HEK293T (cell line): ENCODE results near the gene NT5DC4.
"Not testable (repeated sequence)": the region's sequence is repeated elsewhere in the genome, so short reads cannot be mapped to it uniquely, and the experiment has no call there.

Experiments
- CTCF ChIA-PET: fragments of 350-600 bp; formaldehyde crosslinking; extraction: SDS; loops from one replicate; lab custom pipeline; 2021; ENCODE audit warnings: antibody characterized with exemption, inconsistent platforms; lab: Yijun Ruan, JAX
- POLR2A ChIA-PET: fragments of 350-600 bp; formaldehyde crosslinking; extraction: SDS; loops from one replicate; lab custom pipeline; 2020; ENCODE audit warnings: antibody characterized with exemption, inconsistent platforms; lab: Yijun Ruan, JAX
- DNase-seq: peaks from one replicate; pipeline ENCODE4 v3.0.0; 2012; ENCODE audit warnings: mixed read lengths; ENCODE audit errors: extremely low spot score
- ARNT ChIP-seq: fragments of 450-650 bp; IDR thresholded peaks from 2 replicates; pipeline ENCODE4 v1.6.1; 2017; ENCODE audit warnings: mild to moderate bottlenecking
- BHLHE40 ChIP-seq: fragments of 450-650 bp; IDR thresholded peaks from 2 replicates; pipeline ENCODE4 v1.6.1; 2016; ENCODE audit warnings: mild to moderate bottlenecking, moderate library complexity, borderline replicate concordance
- CTBP1 ChIP-seq: fragments of 450-650 bp; IDR thresholded peaks from 2 replicates; pipeline ENCODE4 v1.6.1; 2016; ENCODE audit warnings: borderline replicate concordance
- ELF4 ChIP-seq: fragments of 450-650 bp; IDR thresholded peaks from 2 replicates; pipeline ENCODE4 v1.6.1; 2017; ENCODE audit warnings: antibody characterized with exemption
- FOXA1 ChIP-seq: fragments of 450-650 bp; IDR thresholded peaks from 2 replicates; pipeline ENCODE4 v1.6.1; 2016; ENCODE audit warnings: mild to moderate bottlenecking
- FOXK2 ChIP-seq: fragments of 450-650 bp; IDR thresholded peaks from 2 replicates; pipeline ENCODE4 v1.6.1; 2016; ENCODE audit warnings: mild to moderate bottlenecking
- FOXM1 ChIP-seq: fragments of 450-650 bp; IDR thresholded peaks from 2 replicates; pipeline ENCODE4 v1.6.1; 2017; ENCODE audit warnings: mild to moderate bottlenecking, borderline replicate concordance
- HDGF ChIP-seq: fragments of 450-650 bp; IDR thresholded peaks from 2 replicates; pipeline ENCODE4 v1.6.1; 2017; ENCODE audit warnings: antibody characterized with exemption, borderline replicate concordance
- L3MBTL2 ChIP-seq: fragments of 450-650 bp; conservative IDR thresholded peaks from 2 replicates; pipeline ENCODE4 v1.6.1; 2016; ENCODE audit warnings: mild to moderate bottlenecking
- LEF1 ChIP-seq: fragments of 450-650 bp; IDR thresholded peaks from 2 replicates; pipeline ENCODE4 v1.6.1; 2017; ENCODE audit warnings: mild to moderate bottlenecking, borderline replicate concordance
- NFRKB ChIP-seq: fragments of 450-650 bp; IDR thresholded peaks from 2 replicates; pipeline ENCODE4 v1.6.1; 2016; ENCODE audit warnings: mild to moderate bottlenecking, moderate library complexity
- PKNOX1 ChIP-seq: fragments of 450-650 bp; IDR thresholded peaks from 2 replicates; pipeline ENCODE4 v1.6.1; 2016
- SP1 ChIP-seq: fragments of 450-650 bp; IDR thresholded peaks from 2 replicates; pipeline ENCODE4 v1.6.1; 2017
- SUZ12 ChIP-seq: fragments of 450-650 bp; IDR thresholded peaks from 2 replicates; pipeline ENCODE4 v1.6.1; 2016; ENCODE audit warnings: mild to moderate bottlenecking
- TARDBP ChIP-seq: fragments of 450-650 bp; IDR thresholded peaks from 2 replicates; pipeline ENCODE4 v1.6.1; 2016
- ZNF384 ChIP-seq: fragments of 450-650 bp; IDR thresholded peaks from 2 replicates; pipeline ENCODE4 v1.6.1; 2016

The NT5DC4 gene

GRCh38 chr2:112705575-112705974 lies 15.2 kb upstream of the NT5DC4 start:
- no peak for TF ChIP-seq NFRKB
- TF ChIP-seq TARDBP = no peak
- no peak for TF ChIP-seq BHLHE40
- no peak for TF ChIP-seq FOXM1
- no peak for TF ChIP-seq PKNOX1
- TF ChIP-seq L3MBTL2 = no peak
- no peak for TF ChIP-seq SP1
- no peak for TF ChIP-seq LEF1
- no peak for TF ChIP-seq ELF4
- TF ChIP-seq ZNF384 = no peak
- TF ChIP-seq HDGF = no peak
- TF ChIP-seq SUZ12 = no peak
- no peak for TF ChIP-seq CTBP1
- no peak for TF ChIP-seq FOXK2
- no peak for TF ChIP-seq FOXA1
- TF ChIP-seq ARNT = no peak
- CTCF ChIA-PET = interaction anchor here (1.3 kb wide), 1 partner anchor 15 kb away, joined by 6 read pairs; no protein-coding TSS in a partner anchor
- DNase-seq = no peak
- POLR2A ChIA-PET = no interaction called here

- ChIA-PET POLR2A (no interaction called here), CTCF (interaction anchor here (1.3 kb wide), 1 partner anchor 15 kb away, joined by 6 read pairs; no protein-coding TSS in a partner anchor)
- DNase-seq = no peak
- TF ChIP-seq LEF1 (no peak), PKNOX1 (no peak), L3MBTL2 (no peak), ZNF384 (no peak), FOXM1 (no peak), ARNT (no peak), HDGF (no peak), FOXA1 (no peak), CTBP1 (no peak), BHLHE40 (no peak), TARDBP (no peak), NFRKB (no peak), ELF4 (no peak), SP1 (no peak), SUZ12 (no peak), FOXK2 (no peak)
These were observed 14.6 kb upstream of the NT5DC4 start for GRCh38 chr2:112706170-112706664.

DNA sequence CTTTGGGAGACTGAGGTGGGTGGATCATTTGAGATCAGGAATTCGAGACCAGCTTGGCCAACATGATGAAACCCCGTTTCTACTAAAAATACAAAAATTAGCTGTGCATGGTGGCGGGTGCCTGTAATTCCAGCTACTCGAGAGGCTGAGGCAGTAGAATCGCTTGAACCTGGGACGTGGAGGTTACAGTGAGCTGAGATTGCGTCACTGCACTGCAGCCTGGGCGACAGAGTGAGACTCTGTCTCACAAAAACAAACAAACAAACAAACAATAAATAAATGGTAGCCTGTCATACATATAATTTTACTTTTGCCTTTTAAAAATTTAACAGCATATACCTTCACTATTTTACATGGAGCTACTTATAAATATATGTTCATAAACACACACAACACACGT lies 13.9 kb upstream of the NT5DC4 start:
- CTCF ChIA-PET = interaction anchor here (0.7 to 1.7 kb wide), 4 partner anchors 16 to 81 kb away, joined by 3 to 6 read pairs (median 4); no protein-coding TSS in a partner anchor
- DNase-seq, POLR2A ChIA-PET: not testable (repeated sequence)

- DNase-seq = no peak
- ChIA-PET CTCF (interaction anchor here (0.7 kb wide), 1 partner anchor 690 kb away, joined by 3 read pairs; no protein-coding TSS in a partner anchor), POLR2A (no interaction called here)
- TF ChIP-seq FOXA1 = no peak
These were observed 11.9 kb upstream of the NT5DC4 start for GRCh38 chr2:112708968-112709367.

DNA sequence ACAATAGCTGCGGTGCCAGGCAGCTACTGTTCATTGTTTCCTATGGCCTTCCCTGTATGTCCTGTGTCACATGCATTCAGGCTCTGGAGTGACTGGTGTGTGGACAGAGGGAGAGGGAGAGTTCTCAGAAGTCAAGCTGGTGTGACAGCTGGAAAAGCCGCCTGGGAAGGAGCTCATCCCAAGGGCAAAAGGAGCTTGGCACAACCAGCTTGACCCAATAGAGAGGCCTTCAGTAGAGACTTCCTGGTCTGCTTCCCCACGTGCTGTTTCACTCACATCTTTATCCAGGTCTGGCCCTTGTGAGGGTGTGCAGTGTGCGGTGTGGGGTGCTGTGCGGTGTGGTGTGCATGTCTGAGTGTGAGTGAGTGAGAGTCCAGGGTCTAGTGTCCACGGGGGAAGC lies 11.1 kb upstream of the NT5DC4 start:
- no peak for DNase-seq
- ChIA-PET POLR2A (interaction anchor here (1.0 kb wide), 1 partner anchor 26 kb away, joined by 3 read pairs; no protein-coding TSS in a partner anchor), CTCF (no interaction called here)
- TF ChIP-seq L3MBTL2 = no peak
- TF ChIP-seq HDGF = no peak
- TF ChIP-seq FOXM1 = no peak
- no peak for TF ChIP-seq TARDBP
- TF ChIP-seq CTBP1 = no peak
- no peak for TF ChIP-seq LEF1
- no peak for TF ChIP-seq BHLHE40

- POLR2A ChIA-PET = no interaction called here
- TF ChIP-seq FOXK2 (no peak), HDGF (no peak), PKNOX1 (no peak), ELF4 (no peak), L3MBTL2 (no peak), LEF1 (no peak), FOXM1 (no peak), BHLHE40 (no peak), FOXA1 (no peak), SUZ12 (no peak)
- DNase-seq = no peak
- CTCF ChIA-PET = no interaction called here
These were observed 9.7 kb upstream of the NT5DC4 start for GRCh38 chr2:112710956-112711750.
